ENCODE data around the gene GUCY1B1.

The GUCY1B1 gene

GRCh38 chr4:155819066-155819465 lies 60.2 kb downstream of the GUCY1B1 start:
- TF ChIP-seq CTCF (IDR thresholded peaks at IDR 0.05): no peak

GRCh38 chr4:155820887-155821518 lies 62.2 kb downstream of the GUCY1B1 start:
- TF ChIP-seq CTCF (IDR thresholded peaks at IDR 0.05): no peak

DNA sequence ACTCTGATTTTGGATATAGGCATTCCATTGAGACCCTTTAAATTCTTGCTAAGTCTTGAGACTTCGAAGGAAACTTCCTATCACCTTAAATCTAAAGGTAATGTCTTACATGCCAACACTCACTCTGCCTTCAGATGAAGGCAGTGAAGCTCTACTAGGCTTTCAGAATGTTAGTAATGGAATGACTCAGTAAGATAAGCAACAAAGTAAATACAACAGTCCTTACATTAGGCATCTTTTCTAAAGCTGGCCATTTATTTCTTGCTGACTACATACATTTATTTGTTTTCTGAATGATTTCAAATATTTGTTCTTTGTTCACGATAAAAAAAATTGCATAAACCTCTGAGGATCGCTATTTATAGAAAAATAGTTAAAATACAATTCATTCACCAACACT lies 63.8 kb downstream of the GUCY1B1 start:
- TF ChIP-seq CTCF (IDR thresholded peaks at IDR 0.05): no peak

DNA sequence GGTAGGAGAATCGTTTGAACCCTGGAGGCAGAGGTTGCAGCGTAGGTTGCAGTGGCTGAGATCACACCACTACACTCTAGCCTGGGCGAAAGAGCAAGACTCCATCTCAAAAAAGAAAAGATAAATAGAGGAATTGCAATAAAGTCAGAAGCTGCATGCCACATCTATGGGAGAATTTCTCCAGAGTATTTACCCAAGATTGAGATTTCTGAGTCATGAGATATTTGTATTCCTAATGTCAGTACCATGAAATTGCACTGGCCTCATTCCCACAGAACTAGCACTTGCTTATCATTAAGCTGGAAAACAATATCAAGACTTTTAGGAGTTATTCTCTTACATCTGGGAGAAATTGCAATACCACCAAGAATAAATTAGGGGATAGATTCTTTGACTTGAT lies 69.8 kb downstream of the GUCY1B1 start:
- no peak for TF ChIP-seq CTCF (IDR thresholded peaks at IDR 0.05)

GRCh38 chr4:155832664-155833063 lies 73.8 kb downstream of the GUCY1B1 start:
- TF ChIP-seq CTCF (IDR thresholded peaks at IDR 0.05): no peak

DNA sequence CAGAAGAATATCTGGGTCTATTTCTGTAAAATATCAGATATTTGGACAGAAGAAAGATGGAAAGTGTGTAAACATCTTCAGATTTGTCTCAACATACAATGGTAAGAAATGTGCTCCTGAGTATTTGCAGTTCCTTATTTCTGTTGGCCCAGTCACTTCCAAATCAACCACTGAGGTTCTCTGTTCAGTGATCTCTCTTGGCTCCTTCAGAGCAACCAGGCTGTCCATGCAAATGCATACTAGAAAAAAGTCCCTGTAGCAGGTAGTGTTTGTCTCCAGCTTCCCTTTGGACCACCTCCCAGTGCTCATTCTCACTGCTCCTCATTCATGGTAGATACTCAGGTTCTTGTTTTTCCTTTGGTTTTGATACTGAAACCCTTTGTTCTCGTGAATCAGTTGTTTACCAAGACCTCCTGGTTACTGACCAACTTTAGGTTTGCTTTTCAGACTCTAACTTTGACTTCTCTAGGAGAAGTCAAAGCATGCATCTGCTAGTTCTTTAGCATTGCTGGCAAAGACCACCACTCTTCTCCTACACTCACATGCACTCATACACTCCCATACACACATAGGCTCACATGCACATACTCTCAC lies 78.5 kb downstream of the GUCY1B1 start:
- no peak for TF ChIP-seq CTCF (IDR thresholded peaks at IDR 0.05)

GRCh38 chr4:155842080-155842479 lies 83.3 kb downstream of the GUCY1B1 start:
- no peak for TF ChIP-seq CTCF (IDR thresholded peaks at IDR 0.05)

DNA sequence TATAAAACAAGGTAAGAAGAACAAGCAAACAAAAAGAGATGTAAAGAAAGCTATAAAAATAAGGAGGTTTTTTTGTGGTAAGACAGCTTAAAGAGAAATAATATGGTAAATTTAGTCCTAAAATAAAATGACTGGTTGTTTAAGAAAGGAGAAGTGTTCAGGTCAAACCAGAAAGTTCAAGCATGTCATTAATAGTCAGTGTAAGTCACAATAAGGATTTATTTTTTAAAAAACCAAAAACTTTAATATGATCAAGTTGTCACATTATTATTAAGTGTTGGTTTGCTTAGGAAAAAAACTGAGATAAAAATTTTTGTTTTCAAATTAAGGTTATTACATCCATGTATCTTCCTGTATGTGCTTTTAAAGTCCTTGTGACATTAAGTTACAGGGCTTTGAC lies 88.1 kb downstream of the GUCY1B1 start:
- no peak for TF ChIP-seq CTCF (IDR thresholded peaks at IDR 0.05)
